ENCODE measurements around the gene EFTUD2. TPM values are rescaled to one million over a fixed set of nuclear protein-coding genes. Genes with fewer than 3 reads are reported as not detected.
A peak's percentile ranks its signal among the peaks of the same experiment; 100 is the strongest.

Gene EFTUD2
- total and polyA plus RNA-seq, 2 experiments from 2014 or later: 65.2 to 87.0 TPM

DNA sequence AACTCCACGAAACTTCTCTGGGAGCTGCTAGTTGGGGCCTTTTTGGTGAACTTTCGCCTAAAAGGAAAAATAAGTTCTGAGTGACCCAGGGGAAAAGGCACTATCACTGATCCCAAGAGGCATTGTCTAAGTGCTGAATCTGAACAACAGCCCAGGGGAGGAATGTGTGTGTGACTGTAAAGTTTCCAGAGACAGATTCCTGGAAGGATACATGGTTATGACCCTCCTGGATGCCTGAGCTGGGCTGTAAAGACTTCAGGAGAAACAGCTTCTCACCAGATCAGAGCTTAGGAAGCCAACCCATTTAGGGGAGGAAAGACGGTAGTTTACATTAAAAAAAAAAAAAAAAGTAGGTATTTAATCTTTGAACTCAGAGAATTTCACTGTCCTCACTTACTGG lies 31.4 kb downstream of the EFTUD2 start:
- no peaks in the 10 kb centered on the region for H3K79me2 ChIP-seq
- WGBS (ENCODE audit: low lambda C conversion rate, missing lambda C conversion rate): 84% methylated on average over 3 of the region's 3 CpGs
- no peak overlapping the region for H3K4me2 ChIP-seq
- H2AFZ ChIP-seq: no peak overlapping the region
- H3K36me3 ChIP-seq (replicated peaks; ENCODE audit: insufficient read depth, low read depth): no peaks in the 10 kb centered on the region
- H4K20me1 ChIP-seq (ENCODE audit: insufficient read depth, poor library complexity, severe bottlenecking): no peaks in the 10 kb centered on the region
- no peaks in the 10 kb centered on the region for H3K9me2 ChIP-seq (replicated peaks; ENCODE audit: insufficient read depth)
- no peaks in the 10 kb centered on the region for H3K4me1 ChIP-seq (ENCODE audit: insufficient read depth)
- no peak for DNase-seq (ENCODE audit: low spot score)
- H3K27me3 ChIP-seq: no peaks in the 10 kb centered on the region
- no peak overlapping the region for H3K4me3 ChIP-seq
- no peak overlapping the region for H3K27ac ChIP-seq
- TF ChIP-seq EZH2phosphoT487 (IDR thresholded peaks at IDR 0.05; ENCODE audit: low read depth, severe bottlenecking, unreplicated experiment) (no peak), EZH2 (IDR thresholded peaks at IDR 0.05; ENCODE audit: borderline replicate concordance) (no peak), CTCF (IDR thresholded peaks at IDR 0.05; ENCODE audit: poor library complexity) (no peak)
- no peaks in the 10 kb centered on the region for H3K9me3 ChIP-seq (ENCODE audit: low read depth)

DNA sequence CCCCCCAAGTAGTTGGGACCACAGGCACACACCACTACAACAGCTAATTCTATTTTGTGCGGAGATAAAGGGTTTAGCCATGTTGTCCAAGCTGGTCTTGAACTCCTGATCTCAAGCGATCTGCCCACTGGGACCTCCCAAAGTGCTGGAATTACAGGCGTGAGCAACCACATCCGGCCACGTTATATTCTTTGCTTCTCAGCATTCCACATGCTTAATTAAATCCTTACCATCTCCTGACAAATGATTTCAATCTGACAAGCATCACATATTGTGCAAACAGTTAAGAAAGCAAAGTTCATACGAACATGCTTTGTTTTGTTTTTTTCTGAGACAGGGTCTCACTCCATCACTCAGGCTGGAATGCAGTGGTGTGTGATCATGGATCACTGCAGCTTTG lies 33.3 kb downstream of the EFTUD2 start:
- no peaks in the 10 kb centered on the region for H3K36me3 ChIP-seq (replicated peaks; ENCODE audit: insufficient read depth, low read depth)
- H3K9me3 ChIP-seq (ENCODE audit: low read depth): no peaks in the 10 kb centered on the region
- H2AFZ ChIP-seq: no peak overlapping the region
- no peaks in the 10 kb centered on the region for H3K27me3 ChIP-seq
- DNase-seq (ENCODE audit: low spot score): no peak
- H4K20me1 ChIP-seq (ENCODE audit: insufficient read depth, poor library complexity, severe bottlenecking): no peaks in the 10 kb centered on the region
- H3K4me2 ChIP-seq: no peak overlapping the region
- H3K79me2 ChIP-seq: no peaks in the 10 kb centered on the region
- no peak overlapping the region for H3K27ac ChIP-seq
- 83% methylated on average over 6 of the region's 6 CpGs for WGBS (ENCODE audit: low lambda C conversion rate, missing lambda C conversion rate)
- no peaks in the 10 kb centered on the region for H3K4me1 ChIP-seq (ENCODE audit: insufficient read depth)
- H3K9me2 ChIP-seq (replicated peaks; ENCODE audit: insufficient read depth): no peaks in the 10 kb centered on the region
- no peak overlapping the region for H3K4me3 ChIP-seq
- no peak for TF ChIP-seq CTCF (IDR thresholded peaks at IDR 0.05; ENCODE audit: poor library complexity)
- TF ChIP-seq EZH2phosphoT487 (IDR thresholded peaks at IDR 0.05; ENCODE audit: low read depth, severe bottlenecking, unreplicated experiment): no peak

DNA sequence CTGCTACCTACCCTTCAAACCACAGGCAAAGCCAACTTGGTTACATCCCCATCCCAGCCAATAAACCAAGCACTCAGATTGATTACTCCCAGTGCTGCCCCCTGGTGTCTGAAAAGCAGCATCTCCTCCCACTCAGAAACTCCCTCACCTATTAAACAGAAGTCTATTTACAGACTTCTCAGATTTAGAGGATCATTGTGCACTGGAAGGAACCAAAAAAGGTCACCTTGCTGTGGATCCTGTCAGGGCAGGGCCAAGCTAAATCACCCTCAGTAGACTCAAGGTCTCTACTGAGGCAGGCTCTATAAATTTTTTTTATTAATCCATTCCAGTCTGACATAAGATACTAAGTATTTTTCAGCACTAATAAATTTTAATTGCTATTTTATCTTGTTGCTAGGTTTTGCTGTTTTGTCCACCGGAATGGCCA lies 34.0 kb downstream of the EFTUD2 start:
- Histone ChIP-seq H3K9me3 (ENCODE audit: low read depth) (no peaks in the 10 kb centered on the region), H3K27ac (no peak overlapping the region), H3K36me3 (replicated peaks; ENCODE audit: insufficient read depth, low read depth) (no peaks in the 10 kb centered on the region), H3K4me1 (ENCODE audit: insufficient read depth) (no peaks in the 10 kb centered on the region), H2AFZ (no peak overlapping the region), H3K27me3 (no peaks in the 10 kb centered on the region), H3K4me2 (no peak overlapping the region), H3K79me2 (no peaks in the 10 kb centered on the region), H3K4me3 (no peak overlapping the region), H4K20me1 (ENCODE audit: insufficient read depth, poor library complexity, severe bottlenecking) (no peaks in the 10 kb centered on the region), H3K9me2 (replicated peaks; ENCODE audit: insufficient read depth) (no peaks in the 10 kb centered on the region)
- peak; percentile 88 for DNase-seq (ENCODE audit: low spot score)
- TF ChIP-seq EZH2phosphoT487 (IDR thresholded peaks at IDR 0.05; ENCODE audit: low read depth, severe bottlenecking, unreplicated experiment) (no peak), CTCF (IDR thresholded peaks at IDR 0.05; ENCODE audit: poor library complexity) (peak; percentile 92), EZH2 (IDR thresholded peaks at IDR 0.05; ENCODE audit: borderline replicate concordance) (no peak)
- WGBS (ENCODE audit: low lambda C conversion rate, missing lambda C conversion rate): 70% methylated on average over 1 of the region's 1 CpG

- no peaks in the 10 kb centered on the region for H3K9me3 ChIP-seq (ENCODE audit: low read depth)
- no peaks in the 10 kb centered on the region for H3K27me3 ChIP-seq
- H3K4me1 ChIP-seq (ENCODE audit: insufficient read depth): no peaks in the 10 kb centered on the region
- H3K4me2 ChIP-seq: no peak overlapping the region
- no peak for TF ChIP-seq EZH2 (IDR thresholded peaks at IDR 0.05; ENCODE audit: borderline replicate concordance)
- TF ChIP-seq EZH2phosphoT487 (IDR thresholded peaks at IDR 0.05; ENCODE audit: low read depth, severe bottlenecking, unreplicated experiment): no peak
- no peak for TF ChIP-seq CTCF (IDR thresholded peaks at IDR 0.05; ENCODE audit: poor library complexity)
- no peak overlapping the region for H3K4me3 ChIP-seq
- H3K9me2 ChIP-seq (replicated peaks; ENCODE audit: insufficient read depth): no peaks in the 10 kb centered on the region
- no peaks in the 10 kb centered on the region for H3K36me3 ChIP-seq (replicated peaks; ENCODE audit: insufficient read depth, low read depth)
- no peak overlapping the region for H3K27ac ChIP-seq
- DNase-seq (ENCODE audit: low spot score): no peak
- H2AFZ ChIP-seq: no peak overlapping the region
- H4K20me1 ChIP-seq (ENCODE audit: insufficient read depth, poor library complexity, severe bottlenecking): no peaks in the 10 kb centered on the region
- 79% methylated on average over 10 of the region's 10 CpGs for WGBS (ENCODE audit: low lambda C conversion rate, missing lambda C conversion rate)
- H3K79me2 ChIP-seq: no peaks in the 10 kb centered on the region
Observed at GRCh38 chr17:44864831-44865230, 34.4 kb downstream of the EFTUD2 start.

Data from hepatocyte (in vitro differentiated cells).